Measurements from ENCODE around the gene PCF11. TPM values are rescaled to one million over a fixed set of nuclear protein-coding genes. Genes with fewer than 3 reads are reported as not detected.

The PCF11 gene
- polyA plus RNA-seq, 1 donor from 2014 or later = 82.4 TPM

GRCh38 chr11:83181815-83182214, 24.9 kb downstream of the PCF11 start:
- H3K27me3 ChIP-seq (ENCODE audit: insufficient read depth, low read depth, low read length) = no peaks in the 10 kb centered on the region
- no peak overlapping the region for H3K27ac ChIP-seq (ENCODE audit: low read length)
- H3K9me3 ChIP-seq (ENCODE audit: low read length) = no peaks in the 10 kb centered on the region
- H3K9me2 ChIP-seq (ENCODE audit: insufficient read depth, low read length) = no peaks in the 10 kb centered on the region
- H3K4me2 ChIP-seq (ENCODE audit: low read length) = no peak overlapping the region
- peaks cover 14% of the 10 kb centered on the region for H3K36me3 ChIP-seq (ENCODE audit: insufficient read depth, low read length)
- no peak for TF ChIP-seq EP300 (conservative IDR thresholded peaks at IDR 0.05; ENCODE audit: poor library complexity, severe bottlenecking)
- TF ChIP-seq RAD21 (conservative IDR thresholded peaks at IDR 0.05) = no peak
- TF ChIP-seq EZH2 (IDR thresholded peaks at IDR 0.05; ENCODE audit: borderline replicate concordance, insufficient read depth, low read length, poor library complexity, severe bottlenecking) = no peak
- H3K4me3 ChIP-seq (ENCODE audit: low read length) = no peak overlapping the region
- H2AFZ ChIP-seq (ENCODE audit: low read depth, low read length) = no peak overlapping the region
- no peaks in the 10 kb centered on the region for H3F3A ChIP-seq (ENCODE audit: insufficient read depth, low read length, poor library complexity, severe bottlenecking)
- peaks cover 7% of the 10 kb centered on the region for H3K79me2 ChIP-seq (replicated peaks; ENCODE audit: insufficient read depth, low read length)
- H4K20me1 ChIP-seq (ENCODE audit: insufficient read depth) = no peaks in the 10 kb centered on the region
- no peak overlapping the region for H3K9ac ChIP-seq (ENCODE audit: low read length)

GRCh38 chr11:83185767-83186166, 28.8 kb downstream of the PCF11 start:
- H3K36me3 ChIP-seq (ENCODE audit: insufficient read depth, low read length) = peaks cover 15% of the 10 kb centered on the region
- H3K27me3 ChIP-seq (ENCODE audit: insufficient read depth, low read depth, low read length) = no peaks in the 10 kb centered on the region

More at GRCh38 chr11:83185767-83186166, 28.8 kb downstream of the PCF11 start:
- Histone ChIP-seq H2AFZ (ENCODE audit: low read depth, low read length) (no peak overlapping the region), H3F3A (ENCODE audit: insufficient read depth, low read length, poor library complexity, severe bottlenecking) (no peaks in the 10 kb centered on the region), H3K9ac (ENCODE audit: low read length) (no peak overlapping the region), H3K27ac (ENCODE audit: low read length) (no peak overlapping the region), H4K20me1 (ENCODE audit: insufficient read depth) (no peaks in the 10 kb centered on the region), H3K4me2 (ENCODE audit: low read length) (no peak overlapping the region), H3K9me2 (ENCODE audit: insufficient read depth, low read length) (no peaks in the 10 kb centered on the region), H3K4me3 (ENCODE audit: low read length) (no peak overlapping the region), H3K79me2 (replicated peaks; ENCODE audit: insufficient read depth, low read length) (no peaks in the 10 kb centered on the region), H3K9me3 (ENCODE audit: low read length) (no peaks in the 10 kb centered on the region)
- no peak for TF ChIP-seq CTCF (IDR thresholded peaks at IDR 0.05; ENCODE audit: poor library complexity, severe bottlenecking)
- no peak for TF ChIP-seq EZH2 (IDR thresholded peaks at IDR 0.05; ENCODE audit: borderline replicate concordance, insufficient read depth, low read length, poor library complexity, severe bottlenecking)
- TF ChIP-seq MXI1 (conservative IDR thresholded peaks at IDR 0.05; ENCODE audit: poor library complexity, severe bottlenecking) = no peak
- no peak for TF ChIP-seq SMC3 (conservative IDR thresholded peaks at IDR 0.05; ENCODE audit: poor library complexity)
- TF ChIP-seq RAD21 (conservative IDR thresholded peaks at IDR 0.05) = no peak
- TF ChIP-seq EP300 (conservative IDR thresholded peaks at IDR 0.05; ENCODE audit: poor library complexity, severe bottlenecking) = no peak
- TF ChIP-seq, protein P1, sequence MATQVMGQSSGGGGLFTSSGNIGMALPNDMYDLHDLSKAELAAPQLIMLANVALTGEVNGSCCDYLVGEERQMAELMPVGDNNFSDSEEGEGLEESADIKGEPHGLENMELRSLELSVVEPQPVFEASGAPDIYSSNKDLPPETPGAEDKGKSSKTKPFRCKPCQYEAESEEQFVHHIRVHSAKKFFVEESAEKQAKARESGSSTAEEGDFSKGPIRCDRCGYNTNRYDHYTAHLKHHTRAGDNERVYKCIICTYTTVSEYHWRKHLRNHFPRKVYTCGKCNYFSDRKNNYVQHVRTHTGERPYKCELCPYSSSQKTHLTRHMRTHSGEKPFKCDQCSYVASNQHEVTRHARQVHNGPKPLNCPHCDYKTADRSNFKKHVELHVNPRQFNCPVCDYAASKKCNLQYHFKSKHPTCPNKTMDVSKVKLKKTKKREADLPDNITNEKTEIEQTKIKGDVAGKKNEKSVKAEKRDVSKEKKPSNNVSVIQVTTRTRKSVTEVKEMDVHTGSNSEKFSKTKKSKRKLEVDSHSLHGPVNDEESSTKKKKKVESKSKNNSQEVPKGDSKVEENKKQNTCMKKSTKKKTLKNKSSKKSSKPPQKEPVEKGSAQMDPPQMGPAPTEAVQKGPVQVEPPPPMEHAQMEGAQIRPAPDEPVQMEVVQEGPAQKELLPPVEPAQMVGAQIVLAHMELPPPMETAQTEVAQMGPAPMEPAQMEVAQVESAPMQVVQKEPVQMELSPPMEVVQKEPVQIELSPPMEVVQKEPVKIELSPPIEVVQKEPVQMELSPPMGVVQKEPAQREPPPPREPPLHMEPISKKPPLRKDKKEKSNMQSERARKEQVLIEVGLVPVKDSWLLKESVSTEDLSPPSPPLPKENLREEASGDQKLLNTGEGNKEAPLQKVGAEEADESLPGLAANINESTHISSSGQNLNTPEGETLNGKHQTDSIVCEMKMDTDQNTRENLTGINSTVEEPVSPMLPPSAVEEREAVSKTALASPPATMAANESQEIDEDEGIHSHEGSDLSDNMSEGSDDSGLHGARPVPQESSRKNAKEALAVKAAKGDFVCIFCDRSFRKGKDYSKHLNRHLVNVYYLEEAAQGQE (IDR thresholded peaks at IDR 0.05; ENCODE audit: borderline replicate concordance) = no peak
- no peak for TF ChIP-seq POLR2AphosphoS5 (IDR thresholded peaks at IDR 0.05)
- no peak for TF ChIP-seq TAF1 (IDR thresholded peaks at IDR 0.05; ENCODE audit: low read depth)
